ENCODE data around the gene COL5A1.

DNA sequence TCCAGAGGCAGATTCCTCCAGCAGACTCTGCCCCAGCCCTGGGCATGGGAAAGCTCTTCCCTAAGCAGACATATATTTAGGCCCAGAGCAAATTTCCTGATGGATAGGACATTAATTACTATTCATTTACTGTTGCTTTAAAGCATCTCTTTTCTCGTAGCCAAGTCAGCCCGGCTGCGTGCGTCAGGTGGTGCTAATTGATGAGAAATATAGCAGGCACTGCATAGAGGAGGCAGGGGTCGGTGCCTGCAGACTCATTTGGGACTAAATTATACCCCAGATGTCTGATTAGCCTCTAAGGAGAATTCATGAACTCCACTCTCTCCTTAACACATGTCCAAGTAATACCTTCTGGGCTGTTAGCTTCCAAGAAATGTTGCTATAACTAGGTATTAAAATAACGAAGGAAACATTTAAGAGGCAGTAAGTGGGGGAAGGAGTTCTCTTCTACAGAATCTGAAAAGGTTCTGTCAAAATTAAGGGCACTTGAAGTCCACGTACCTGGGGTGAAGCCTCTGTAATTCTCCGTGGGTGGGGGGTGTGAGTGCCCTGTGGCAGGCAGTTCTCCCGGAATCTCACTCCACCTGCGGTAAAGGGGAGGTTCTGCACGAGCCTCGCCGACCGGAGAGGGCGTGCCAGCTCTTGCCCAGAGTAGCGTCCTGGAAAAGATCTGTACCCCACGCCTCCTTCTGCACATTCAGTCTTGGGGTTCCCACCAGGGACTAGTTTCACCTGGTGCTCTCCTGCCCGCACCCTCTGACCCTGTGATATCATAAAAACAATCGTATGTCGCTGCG is 123.1 kb downstream of the COL5A1 start:
- TF ChIP-seq CTCF (IDR thresholded peaks at IDR 0.05 in 4 of 5, conservative IDR thresholded peaks at IDR 0.05 in 1 of 5) (no peak), POLR2A (IDR thresholded peaks at IDR 0.05) (no peak)
